ENCODE measurements around the gene HTR7.

The HTR7 gene

DNA sequence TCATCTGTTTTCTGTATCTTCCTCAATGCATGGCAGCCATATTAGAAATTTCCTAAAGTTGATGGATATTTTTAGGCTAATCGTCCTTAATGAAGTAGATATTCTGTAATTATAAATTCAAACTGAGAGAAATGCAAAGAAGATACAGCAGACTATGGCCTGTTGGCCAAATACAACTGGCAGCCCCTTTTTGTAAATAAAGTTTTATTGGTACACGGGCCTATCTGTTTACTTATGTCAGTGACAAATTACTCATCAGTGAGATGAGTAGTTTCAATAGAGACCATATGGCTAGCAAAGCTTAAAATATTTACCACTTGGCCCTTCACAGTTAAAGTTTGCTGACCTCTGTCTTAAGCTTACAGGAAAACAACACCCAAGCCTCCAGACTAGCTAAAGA is 112.3 kb downstream of the HTR7 start:
- TF ChIP-seq, protein P1, sequence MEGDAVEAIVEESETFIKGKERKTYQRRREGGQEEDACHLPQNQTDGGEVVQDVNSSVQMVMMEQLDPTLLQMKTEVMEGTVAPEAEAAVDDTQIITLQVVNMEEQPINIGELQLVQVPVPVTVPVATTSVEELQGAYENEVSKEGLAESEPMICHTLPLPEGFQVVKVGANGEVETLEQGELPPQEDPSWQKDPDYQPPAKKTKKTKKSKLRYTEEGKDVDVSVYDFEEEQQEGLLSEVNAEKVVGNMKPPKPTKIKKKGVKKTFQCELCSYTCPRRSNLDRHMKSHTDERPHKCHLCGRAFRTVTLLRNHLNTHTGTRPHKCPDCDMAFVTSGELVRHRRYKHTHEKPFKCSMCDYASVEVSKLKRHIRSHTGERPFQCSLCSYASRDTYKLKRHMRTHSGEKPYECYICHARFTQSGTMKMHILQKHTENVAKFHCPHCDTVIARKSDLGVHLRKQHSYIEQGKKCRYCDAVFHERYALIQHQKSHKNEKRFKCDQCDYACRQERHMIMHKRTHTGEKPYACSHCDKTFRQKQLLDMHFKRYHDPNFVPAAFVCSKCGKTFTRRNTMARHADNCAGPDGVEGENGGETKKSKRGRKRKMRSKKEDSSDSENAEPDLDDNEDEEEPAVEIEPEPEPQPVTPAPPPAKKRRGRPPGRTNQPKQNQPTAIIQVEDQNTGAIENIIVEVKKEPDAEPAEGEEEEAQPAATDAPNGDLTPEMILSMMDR (conservative IDR thresholded peaks at IDR 0.05; ENCODE audit: low read depth, low read length), result no peak
- no peak overlapping the region for H3K4me3 ChIP-seq (ENCODE audit: low read length)
- no peak for DNase-seq (ENCODE audit: low read depth)

DNA sequence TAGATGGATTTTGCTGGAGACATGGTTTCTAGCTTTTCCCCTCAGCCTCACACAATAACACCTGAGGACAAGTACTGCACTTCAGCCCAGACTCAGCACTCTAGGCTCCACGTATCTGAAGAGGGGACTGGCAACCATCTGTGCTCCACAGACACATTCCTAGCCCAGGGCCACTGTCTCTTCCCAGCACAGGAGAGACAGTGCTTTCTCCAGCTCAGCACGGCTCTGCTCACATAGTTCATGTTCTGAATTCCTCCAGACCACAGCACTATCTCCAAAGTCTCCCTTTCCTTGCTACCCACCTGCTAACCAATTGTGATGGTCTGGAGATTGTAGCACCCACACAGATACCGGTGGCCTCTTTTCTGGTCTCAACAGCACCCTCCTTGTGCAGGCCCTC is 114.5 kb downstream of the HTR7 start:
- no peak overlapping the region for H3K4me3 ChIP-seq (ENCODE audit: low read length)
- TF ChIP-seq, protein P1 (conservative IDR thresholded peaks at IDR 0.05; ENCODE audit: low read depth, low read length), result no peak
- DNase-seq (ENCODE audit: low read depth), result no peak

DNA sequence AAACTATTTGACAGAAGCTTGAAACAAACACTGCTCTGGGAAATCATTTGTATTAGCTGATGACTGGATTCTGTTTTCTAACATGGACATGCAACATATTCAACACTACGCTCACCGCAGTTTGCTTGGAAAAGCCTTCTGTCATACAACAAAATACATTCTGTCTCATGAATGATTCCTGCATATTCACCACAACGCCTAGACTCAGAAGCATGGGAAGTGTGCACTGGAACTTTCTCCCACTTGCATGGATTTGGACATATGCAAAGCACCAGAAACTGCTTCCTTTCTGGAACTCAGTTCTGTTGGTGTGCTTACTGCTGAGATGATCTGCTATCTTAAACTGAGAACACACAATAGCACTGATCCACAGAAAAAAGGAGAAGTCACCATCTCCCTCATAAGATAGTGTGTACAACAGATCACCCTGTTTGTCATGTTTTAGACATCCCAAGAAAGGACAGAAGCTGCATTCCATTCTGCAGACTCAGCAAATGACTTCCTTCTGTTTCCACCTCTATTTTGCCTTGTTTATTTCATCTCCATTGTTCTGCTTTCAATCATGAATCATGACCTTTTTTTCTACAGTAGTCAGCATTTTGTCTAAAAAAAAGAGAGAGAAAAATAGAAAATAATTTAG is 115.8 kb downstream of the HTR7 start:
- TF ChIP-seq, protein P1 (conservative IDR thresholded peaks at IDR 0.05; ENCODE audit: low read depth, low read length), result no peak
- DNase-seq (ENCODE audit: low read depth), result no peak

DNA sequence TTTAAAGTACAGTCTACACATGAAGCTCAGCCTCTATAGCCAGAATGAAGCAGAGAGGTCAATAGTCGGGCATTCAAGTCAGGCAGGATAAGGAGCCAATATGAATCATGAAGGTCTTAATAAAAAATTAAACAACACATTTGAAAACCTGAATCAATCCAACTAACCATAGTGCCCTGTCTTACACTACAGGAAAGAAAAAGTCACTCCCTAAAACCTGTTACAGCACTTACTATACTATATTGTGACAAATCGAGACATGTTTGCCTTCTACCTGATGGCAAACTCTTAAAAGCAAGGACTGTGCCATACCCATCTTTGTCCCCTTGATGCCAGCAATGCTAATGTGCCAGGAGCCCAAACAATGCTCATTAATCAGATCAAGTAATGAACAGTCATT is 117.6 kb downstream of the HTR7 start:
- TF ChIP-seq, protein P1 (conservative IDR thresholded peaks at IDR 0.05; ENCODE audit: low read depth, low read length), result no peak
- H3K4me3 ChIP-seq (ENCODE audit: low read length), result no peak overlapping the region
- DNase-seq (ENCODE audit: low read depth), result no peak

More for the DNA sequence above, 115.8 kb downstream of the HTR7 start:
- no peak overlapping the region for H3K4me3 ChIP-seq (ENCODE audit: low read length)

DNA sequence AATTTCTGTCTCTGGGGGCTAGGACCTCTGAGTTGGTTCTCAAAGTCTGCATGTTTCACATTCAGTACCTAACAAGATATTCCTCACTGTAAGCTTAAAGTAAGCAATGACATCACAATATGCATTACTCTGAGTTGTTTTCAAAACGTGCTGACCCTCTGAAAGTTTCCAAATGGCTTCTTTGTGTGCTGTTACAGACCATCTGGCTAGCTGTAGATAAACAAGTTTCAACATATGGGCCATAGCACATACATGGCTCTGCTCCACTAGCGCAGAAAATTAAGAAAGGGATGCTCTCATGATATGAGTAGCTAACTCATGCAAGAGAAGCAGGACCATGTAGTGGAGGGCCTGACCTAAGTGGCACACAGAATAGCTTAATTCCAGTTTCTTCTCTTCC is 119.0 kb downstream of the HTR7 start:
- no peak overlapping the region for H3K4me3 ChIP-seq (ENCODE audit: low read length)
- DNase-seq (ENCODE audit: low read depth), result no peak
- TF ChIP-seq, protein P1 (conservative IDR thresholded peaks at IDR 0.05; ENCODE audit: low read depth, low read length), result no peak

DNA sequence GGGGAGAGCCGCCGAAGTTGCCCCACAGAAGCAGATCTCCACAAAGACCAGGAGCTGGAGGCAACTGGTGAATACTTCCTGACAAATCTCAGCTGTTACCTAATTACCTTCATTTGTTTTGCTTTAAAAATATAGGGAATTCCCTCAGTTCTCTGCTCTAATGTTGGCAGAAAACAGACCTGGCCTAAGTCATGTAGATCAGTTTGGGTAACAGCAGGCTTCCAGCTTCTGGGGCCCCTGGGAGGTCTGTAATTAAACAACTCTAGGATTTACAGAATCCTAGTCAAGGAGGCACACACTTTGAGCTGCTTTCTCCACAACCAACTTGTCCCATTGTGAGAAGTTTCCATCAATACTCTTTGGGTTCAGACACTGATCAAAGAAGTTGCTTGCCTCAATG is 123.4 kb downstream of the HTR7 start:
- no peak overlapping the region for H3K4me3 ChIP-seq (ENCODE audit: low read length)
- DNase-seq (ENCODE audit: low read depth), result no peak
- TF ChIP-seq, protein P1 (conservative IDR thresholded peaks at IDR 0.05; ENCODE audit: low read depth, low read length), result no peak

DNA sequence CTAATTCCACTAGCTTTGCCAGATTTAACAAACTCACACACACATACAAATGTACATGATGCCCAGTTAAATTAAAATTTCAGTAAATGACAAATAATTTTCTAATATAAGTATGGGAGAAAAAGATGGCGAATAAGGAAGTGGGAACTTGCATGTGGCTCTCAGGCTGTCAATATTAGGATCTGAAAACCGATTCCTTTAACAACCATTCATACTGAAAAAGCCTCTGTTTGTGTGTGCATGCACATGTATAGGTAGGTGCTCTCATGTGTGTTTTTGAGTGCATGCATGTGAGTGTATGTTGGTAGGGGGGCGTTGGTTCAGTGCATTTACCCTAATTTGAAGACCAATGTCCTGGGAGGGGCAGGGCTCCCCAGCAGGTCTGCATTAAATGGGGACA is 125.3 kb downstream of the HTR7 start:
- H3K4me3 ChIP-seq (ENCODE audit: low read length), result no peak overlapping the region
- TF ChIP-seq, protein P1 (conservative IDR thresholded peaks at IDR 0.05; ENCODE audit: low read depth, low read length), result no peak
- no peak for DNase-seq (ENCODE audit: low read depth)
